Hair follicle dermal papilla cell (primary cell): Measurements from ENCODE around the gene KRTAP1-3. TPM values are rescaled to one million over a fixed set of nuclear protein-coding genes. Genes with fewer than 3 reads are reported as not detected.

Source experiments
- small RNA-seq: library from RNA; depleted of rRNA; stranded (forward); fragments of <200 nt; gene quantifications from one replicate; pipeline ENCODE3, GENCODE V24; 2012
- total RNA-seq: library from RNA; depleted of rRNA; stranded (reverse); fragments of >200 nt; gene quantifications from 2 replicates; pipeline ENCODE4 v1.2.3, GENCODE V29; 2012

Gene KRTAP1-3
- total RNA-seq, 1 donor: not detected

Small RNA genes lying within 50 kb of the gene (small RNA-seq; reads per million reads assigned to genes)
- not detected for gene KRTAP3-4P

Other genes starting within 250 kb of the KRTAP1-3 start
- gene KRT28, start 234.9 kb downstream of the KRTAP1-3 start, total RNA-seq: not detected in 2 replicates
- gene KRT10, start 212.3 kb downstream of the KRTAP1-3 start, total RNA-seq: 2.1 and 3.4 TPM in 2 replicates
- not detected in 2 replicates for gene KRT12, start 167.7 kb downstream of the KRTAP1-3 start, total RNA-seq
- gene KRT20, start 149.6 kb downstream of the KRTAP1-3 start, total RNA-seq: not detected in 2 replicates
- 0.16 and 0.85 TPM in 2 replicates for gene KRT23, start 97.2 kb downstream of the KRTAP1-3 start, total RNA-seq
- not detected in 2 replicates for gene KRT39, start 67.9 kb downstream of the KRTAP1-3 start, total RNA-seq
- not detected in 2 replicates for gene KRT40, start 50.5 kb downstream of the KRTAP1-3 start, total RNA-seq
- not detected in 2 replicates for gene KRTAP3-3, start 40.7 kb downstream of the KRTAP1-3 start, total RNA-seq
- not detected in 2 replicates for gene KRTAP3-2, start 35.0 kb downstream of the KRTAP1-3 start, total RNA-seq
- not detected in 2 replicates for gene KRTAP3-1, start 25.7 kb downstream of the KRTAP1-3 start, total RNA-seq
- 1.5 and 6.0 TPM in 2 replicates for gene KRTAP1-5, start 7.7 kb downstream of the KRTAP1-3 start, total RNA-seq
- gene KRTAP1-4, start 4.7 kb downstream of the KRTAP1-3 start, total RNA-seq: not detected in 2 replicates
- not detected in 2 replicates for gene KRTAP1-1, start 6.6 kb upstream of the KRTAP1-3 start, total RNA-seq
- gene KRTAP2-1, start 12.4 kb upstream of the KRTAP1-3 start, total RNA-seq: not detected in 2 replicates
- not detected in 2 replicates for gene KRTAP2-2, start 20.4 kb upstream of the KRTAP1-3 start, total RNA-seq
- gene KRTAP2-3, start 25.2 kb upstream of the KRTAP1-3 start, total RNA-seq: not detected in 2 replicates
- not detected in 2 replicates for gene KRTAP2-4, start 31.0 kb upstream of the KRTAP1-3 start, total RNA-seq
- not detected in 2 replicates for gene KRTAP4-7, start 49.3 kb upstream of the KRTAP1-3 start, total RNA-seq
- gene KRTAP4-8, start 63.3 kb upstream of the KRTAP1-3 start, total RNA-seq: not detected in 2 replicates
- not detected in 2 replicates for gene KRTAP4-16, start 67.3 kb upstream of the KRTAP1-3 start, total RNA-seq
- gene KRTAP4-9, start 70.5 kb upstream of the KRTAP1-3 start, total RNA-seq: not detected in 2 replicates
- not detected in 2 replicates for gene KRTAP4-11, start 83.5 kb upstream of the KRTAP1-3 start, total RNA-seq
- gene KRTAP4-12, start 89.3 kb upstream of the KRTAP1-3 start, total RNA-seq: not detected in 2 replicates
- not detected in 2 replicates for gene KRTAP4-6, start 105.7 kb upstream of the KRTAP1-3 start, total RNA-seq
- gene KRTAP4-5, start 115.0 kb upstream of the KRTAP1-3 start, total RNA-seq: not detected in 2 replicates
- not detected in 2 replicates for gene KRTAP4-4, start 125.9 kb upstream of the KRTAP1-3 start, total RNA-seq
- not detected in 2 replicates for gene KRTAP4-3, start 133.3 kb upstream of the KRTAP1-3 start, total RNA-seq
- gene KRTAP4-2, start 143.3 kb upstream of the KRTAP1-3 start, total RNA-seq: not detected in 2 replicates
- gene KRTAP4-1, start 150.0 kb upstream of the KRTAP1-3 start, total RNA-seq: not detected in 2 replicates
- gene KRTAP9-1, start 155.0 kb upstream of the KRTAP1-3 start, total RNA-seq: not detected in 2 replicates
- not detected in 2 replicates for gene KRTAP9-2, start 191.8 kb upstream of the KRTAP1-3 start, total RNA-seq
- gene KRTAP9-3, start 197.6 kb upstream of the KRTAP1-3 start, total RNA-seq: not detected in 2 replicates
- gene KRTAP9-8, start 203.1 kb upstream of the KRTAP1-3 start, total RNA-seq: not detected in 2 replicates
- not detected in 2 replicates for gene KRTAP9-4, start 214.8 kb upstream of the KRTAP1-3 start, total RNA-seq
- gene KRTAP9-9, start 220.5 kb upstream of the KRTAP1-3 start, total RNA-seq: not detected in 2 replicates
- gene KRTAP9-6, start 230.5 kb upstream of the KRTAP1-3 start, total RNA-seq: not detected in 2 replicates
- not detected in 2 replicates for gene KRTAP9-7, start 240.8 kb upstream of the KRTAP1-3 start, total RNA-seq